HepG2 (cell line): ENCODE data around the gene FSCN2. TPM values are rescaled to one million over a fixed set of nuclear protein-coding genes. Genes with fewer than 3 reads are reported as not detected.

Experiments
- ELF1 ChIP-seq: sonication (generic); formaldehyde crosslinking; IDR thresholded peaks from 2 replicates; pipeline ENCODE4 v1.4.0; 2020; ENCODE audit warnings: missing genetic modification reagents
- FOSL2 ChIP-seq: sonication (generic); formaldehyde crosslinking; IDR thresholded peaks from 2 replicates; pipeline ENCODE4 v1.4.0; 2020; ENCODE audit warnings: missing genetic modification reagents
- FOXA1 ChIP-seq, 2 experiments: fragments of 450-650 bp in 1 of 2; sonication (generic) in 1 of 2; formaldehyde crosslinking in 1 of 2; IDR thresholded peaks; 2 replicates each; pipeline versions ENCODE4 v1.4.0 to v1.6.1; 2016 to 2020; ENCODE audit warnings: missing genetic modification reagents in 1 of 2
- FOXA3 ChIP-seq: IDR thresholded peaks from 2 replicates; pipeline ENCODE4 v1.6.1; 2016; ENCODE audit warnings: missing genetic modification reagents, missing compliant biosample characterization
- GATAD2A ChIP-seq: IDR thresholded peaks from 2 replicates; pipeline ENCODE4 v1.6.1; 2016
- HHEX ChIP-seq: IDR thresholded peaks from 2 replicates; pipeline ENCODE4 v1.6.1; 2016; ENCODE audit warnings: control low read depth
- MEIS1 ChIP-seq: sonication (generic); formaldehyde crosslinking; IDR thresholded peaks from 2 replicates; pipeline ENCODE4 v1.9.0; 2021; ENCODE audit warnings: mild to moderate bottlenecking, missing genetic modification reagents, moderate library complexity, borderline replicate concordance
- NR2F1 ChIP-seq, 2 experiments: fragments of 450-650 bp in 1 of 2; formaldehyde crosslinking in 1 of 2; IDR thresholded peaks; 2 replicates each; pipeline versions ENCODE4 v1.5.0 to v1.6.1; 2016 to 2020; ENCODE audit warnings: mild to moderate bottlenecking in 1 of 2, missing compliant biosample characterization in 1 of 2, missing genetic modification reagents in 1 of 2, moderate library complexity in 1 of 2
- NR2F2 ChIP-seq: IDR thresholded peaks from 2 replicates; pipeline ENCODE4 v1.6.1; 2012; ENCODE audit warnings: low read depth, inconsistent platforms, borderline replicate concordance
- NR2F6 ChIP-seq, 2 experiments: IDR thresholded peaks; 2 replicates each; pipeline ENCODE4 v1.6.1; 2016; ENCODE audit warnings: antibody characterized with exemption in 1 of 2, mild to moderate bottlenecking in 1 of 2
- SOX13 ChIP-seq, 3 experiments: fragments of 450-650 bp in 1 of 3; sonication (generic) in 1 of 3; formaldehyde crosslinking in 1 of 3; IDR thresholded peaks in 2 of 3; conservative IDR thresholded peaks in 1 of 3; 2 replicates each; pipeline versions ENCODE4 v1.5.0 to v1.6.1; 2016 to 2020; ENCODE audit warnings: antibody characterized with exemption in 1 of 3, mild to moderate bottlenecking in 1 of 3, missing compliant biosample characterization in 1 of 3, missing genetic modification reagents in 1 of 3, moderate library complexity in 1 of 3
- SP5 ChIP-seq: IDR thresholded peaks from 2 replicates; pipeline ENCODE4 v1.6.1; 2016; ENCODE audit warnings: low read depth, borderline replicate concordance
- SUZ12 ChIP-seq: fragments of 150-350 bp; IDR thresholded peaks from 2 replicates; pipeline ENCODE4 v1.6.1; 2014; ENCODE audit warnings: low read depth, low read length
- polyA plus RNA-seq, 8 experiments: library from polyadenylated mRNA; depleted of rRNA in 3 of 8; stranded (reverse) in 7 of 8; unstranded in 1 of 8; fragments of >200 nt; fragmentation: Illumina TruSeq in 4 of 8; extraction: Trizol in 4 of 8; gene quantifications; 2 replicates each; pipeline versions ENCODE4 v1.2.1 to v1.2.3, GENCODE V29; 2011 to 2016; ENCODE audit warnings: low read depth in 4 of 8, missing spikeins in 1 of 8, mixed read lengths in 1 of 8; ENCODE audit not compliant: insufficient read depth in 1 of 8
- total RNA-seq, 5 experiments: library from RNA; depleted of rRNA; stranded (reverse); fragments of >200 nt; fragmentation: Illumina TruSeq; extraction: Trizol; gene quantifications; 2 replicates each; pipeline ENCODE4 v1.2.3, GENCODE V29; 2016; ENCODE audit warnings: low read depth in 1 of 5
- TF ChIP-seq, protein P1 (sequence below), 2 experiments: fragments of 450-650 bp in 1 of 2; sonication (generic) in 1 of 2; formaldehyde crosslinking; IDR thresholded peaks; 2 replicates each; pipeline versions ENCODE4 v1.5.0 to v1.8.0; 2020 to 2022; ENCODE audit warnings: mild to moderate bottlenecking in 1 of 2, missing genetic modification reagents in 1 of 2
- TF ChIP-seq, protein P2 (sequence below): sonication (generic); formaldehyde crosslinking; IDR thresholded peaks from 2 replicates; pipeline ENCODE4 v1.5.1; 2020; ENCODE audit warnings: mild to moderate bottlenecking, missing genetic modification reagents, borderline replicate concordance
- TF ChIP-seq, protein P3 (sequence below): IDR thresholded peaks from 2 replicates; pipeline ENCODE4 v1.6.1; 2016; ENCODE audit warnings: low read depth, missing genetic modification reagents, missing compliant biosample characterization

Gene FSCN2
- total and polyA plus RNA-seq, 2 of the 13 experiments (the other 11 are each of a cell fraction or from before 2014, with no cell fraction given): 0.09 TPM; not detected in 1

DNA sequence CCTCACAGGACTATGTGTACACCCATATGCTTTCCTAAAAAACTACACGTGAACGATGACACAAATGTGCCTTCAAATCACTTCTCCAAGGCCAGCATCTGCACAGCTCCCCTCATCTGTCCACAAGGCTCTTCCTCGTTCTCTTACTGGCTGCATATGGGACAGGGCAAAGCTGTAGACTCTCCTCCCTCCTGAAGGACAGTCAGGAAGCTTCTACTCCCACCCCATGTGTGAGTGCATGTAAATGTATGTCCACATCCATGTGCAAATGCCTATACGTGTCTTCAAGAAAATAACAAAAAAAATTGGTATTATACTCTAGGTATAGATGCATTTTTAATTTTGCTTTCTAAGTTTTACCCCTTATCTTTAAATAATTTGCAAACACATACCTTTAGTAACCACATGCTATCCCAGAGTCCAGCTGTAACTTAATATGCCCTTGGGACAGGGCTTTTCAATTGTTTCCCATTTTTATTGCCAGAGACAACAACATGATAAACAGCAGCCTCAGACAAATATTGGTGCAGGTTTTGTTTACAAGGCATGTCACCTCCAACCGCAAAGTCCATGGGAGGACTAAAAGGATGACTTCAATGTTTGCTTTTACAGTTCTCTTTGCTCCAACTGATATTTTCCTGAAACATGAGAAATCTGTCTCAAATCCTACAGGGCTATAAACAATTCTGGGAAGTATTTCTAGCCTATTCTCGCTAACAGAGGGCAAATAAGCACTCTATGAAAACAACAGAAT, 55.6 kb downstream of the FSCN2 start (continued):
- TF ChIP-seq NR2F6 (IDR thresholded peaks at IDR 0.05): peak; percentile 75
- 0 out of 2 replicates have a peak, but pooled peaks have one; percentile 24 for TF ChIP-seq NR2F6 (CRISPR knock-in tag; IDR thresholded peaks at IDR 0.05)
- TF ChIP-seq FOXA3 (CRISPR knock-in tag): peak; percentile 84
- 0 out of 2 replicates have a peak, but pooled peaks have one; percentile 49 for TF ChIP-seq MEIS1 (CRISPR knock-in tag)
- TF ChIP-seq HHEX: peak; percentile 93
- no peak for TF ChIP-seq ELF1 (CRISPR knock-in tag)
- peak; percentile 46; a peak in 1 of 4 replicates for TF ChIP-seq NR2F1 (CRISPR knock-in tag; IDR thresholded peaks at IDR 0.05)
- peak; percentile 37; the same call in 1 of the 2 replicates for TF ChIP-seq SP5 (CRISPR knock-in tag)
- peak; percentile 23; the same call in 1 of the 2 replicates for TF ChIP-seq FOSL2 (CRISPR knock-in tag)
- TF ChIP-seq GATAD2A (CRISPR knock-in tag): 0 out of 2 replicates have a peak, but pooled peaks have one; percentile 65
- TF ChIP-seq, protein P1, sequence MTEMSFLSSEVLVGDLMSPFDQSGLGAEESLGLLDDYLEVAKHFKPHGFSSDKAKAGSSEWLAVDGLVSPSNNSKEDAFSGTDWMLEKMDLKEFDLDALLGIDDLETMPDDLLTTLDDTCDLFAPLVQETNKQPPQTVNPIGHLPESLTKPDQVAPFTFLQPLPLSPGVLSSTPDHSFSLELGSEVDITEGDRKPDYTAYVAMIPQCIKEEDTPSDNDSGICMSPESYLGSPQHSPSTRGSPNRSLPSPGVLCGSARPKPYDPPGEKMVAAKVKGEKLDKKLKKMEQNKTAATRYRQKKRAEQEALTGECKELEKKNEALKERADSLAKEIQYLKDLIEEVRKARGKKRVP (CRISPR knock-in tag; IDR thresholded peaks at IDR 0.05): peak in 1 of 2 experiments; percentile 30; a peak in 1 of 4 replicates
- TF ChIP-seq SOX13 (IDR thresholded peaks at IDR 0.05): no peak
- peak in 1 of 2 experiments; percentile 79; a peak in 2 of 4 replicates for TF ChIP-seq SOX13 (CRISPR knock-in tag; conservative IDR thresholded peaks at IDR 0.05 in 1 of 2, IDR thresholded peaks at IDR 0.05 in 1 of 2)
- TF ChIP-seq, protein P2, sequence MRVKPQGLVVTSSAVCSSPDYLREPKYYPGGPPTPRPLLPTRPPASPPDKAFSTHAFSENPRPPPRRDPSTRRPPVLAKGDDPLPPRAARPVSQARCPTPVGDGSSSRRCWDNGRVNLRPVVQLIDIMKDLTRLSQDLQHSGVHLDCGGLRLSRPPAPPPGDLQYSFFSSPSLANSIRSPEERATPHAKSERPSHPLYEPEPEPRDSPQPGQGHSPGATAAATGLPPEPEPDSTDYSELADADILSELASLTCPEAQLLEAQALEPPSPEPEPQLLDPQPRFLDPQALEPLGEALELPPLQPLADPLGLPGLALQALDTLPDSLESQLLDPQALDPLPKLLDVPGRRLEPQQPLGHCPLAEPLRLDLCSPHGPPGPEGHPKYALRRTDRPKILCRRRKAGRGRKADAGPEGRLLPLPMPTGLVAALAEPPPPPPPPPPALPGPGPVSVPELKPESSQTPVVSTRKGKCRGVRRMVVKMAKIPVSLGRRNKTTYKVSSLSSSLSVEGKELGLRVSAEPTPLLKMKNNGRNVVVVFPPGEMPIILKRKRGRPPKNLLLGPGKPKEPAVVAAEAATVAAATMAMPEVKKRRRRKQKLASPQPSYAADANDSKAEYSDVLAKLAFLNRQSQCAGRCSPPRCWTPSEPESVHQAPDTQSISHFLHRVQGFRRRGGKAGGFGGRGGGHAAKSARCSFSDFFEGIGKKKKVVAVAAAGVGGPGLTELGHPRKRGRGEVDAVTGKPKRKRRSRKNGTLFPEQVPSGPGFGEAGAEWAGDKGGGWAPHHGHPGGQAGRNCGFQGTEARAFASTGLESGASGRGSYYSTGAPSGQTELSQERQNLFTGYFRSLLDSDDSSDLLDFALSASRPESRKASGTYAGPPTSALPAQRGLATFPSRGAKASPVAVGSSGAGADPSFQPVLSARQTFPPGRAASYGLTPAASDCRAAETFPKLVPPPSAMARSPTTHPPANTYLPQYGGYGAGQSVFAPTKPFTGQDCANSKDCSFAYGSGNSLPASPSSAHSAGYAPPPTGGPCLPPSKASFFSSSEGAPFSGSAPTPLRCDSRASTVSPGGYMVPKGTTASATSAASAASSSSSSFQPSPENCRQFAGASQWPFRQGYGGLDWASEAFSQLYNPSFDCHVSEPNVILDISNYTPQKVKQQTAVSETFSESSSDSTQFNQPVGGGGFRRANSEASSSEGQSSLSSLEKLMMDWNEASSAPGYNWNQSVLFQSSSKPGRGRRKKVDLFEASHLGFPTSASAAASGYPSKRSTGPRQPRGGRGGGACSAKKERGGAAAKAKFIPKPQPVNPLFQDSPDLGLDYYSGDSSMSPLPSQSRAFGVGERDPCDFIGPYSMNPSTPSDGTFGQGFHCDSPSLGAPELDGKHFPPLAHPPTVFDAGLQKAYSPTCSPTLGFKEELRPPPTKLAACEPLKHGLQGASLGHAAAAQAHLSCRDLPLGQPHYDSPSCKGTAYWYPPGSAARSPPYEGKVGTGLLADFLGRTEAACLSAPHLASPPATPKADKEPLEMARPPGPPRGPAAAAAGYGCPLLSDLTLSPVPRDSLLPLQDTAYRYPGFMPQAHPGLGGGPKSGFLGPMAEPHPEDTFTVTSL (CRISPR knock-in tag): peak; percentile 32; the same call in 1 of the 2 replicates
- TF ChIP-seq FOXA1 (IDR thresholded peaks at IDR 0.05): peak; percentile 44; the same call in 1 of the 2 replicates
- TF ChIP-seq FOXA1 (CRISPR knock-in tag; IDR thresholded peaks at IDR 0.05): no peak
- TF ChIP-seq SUZ12: no peak
- TF ChIP-seq, protein P3, sequence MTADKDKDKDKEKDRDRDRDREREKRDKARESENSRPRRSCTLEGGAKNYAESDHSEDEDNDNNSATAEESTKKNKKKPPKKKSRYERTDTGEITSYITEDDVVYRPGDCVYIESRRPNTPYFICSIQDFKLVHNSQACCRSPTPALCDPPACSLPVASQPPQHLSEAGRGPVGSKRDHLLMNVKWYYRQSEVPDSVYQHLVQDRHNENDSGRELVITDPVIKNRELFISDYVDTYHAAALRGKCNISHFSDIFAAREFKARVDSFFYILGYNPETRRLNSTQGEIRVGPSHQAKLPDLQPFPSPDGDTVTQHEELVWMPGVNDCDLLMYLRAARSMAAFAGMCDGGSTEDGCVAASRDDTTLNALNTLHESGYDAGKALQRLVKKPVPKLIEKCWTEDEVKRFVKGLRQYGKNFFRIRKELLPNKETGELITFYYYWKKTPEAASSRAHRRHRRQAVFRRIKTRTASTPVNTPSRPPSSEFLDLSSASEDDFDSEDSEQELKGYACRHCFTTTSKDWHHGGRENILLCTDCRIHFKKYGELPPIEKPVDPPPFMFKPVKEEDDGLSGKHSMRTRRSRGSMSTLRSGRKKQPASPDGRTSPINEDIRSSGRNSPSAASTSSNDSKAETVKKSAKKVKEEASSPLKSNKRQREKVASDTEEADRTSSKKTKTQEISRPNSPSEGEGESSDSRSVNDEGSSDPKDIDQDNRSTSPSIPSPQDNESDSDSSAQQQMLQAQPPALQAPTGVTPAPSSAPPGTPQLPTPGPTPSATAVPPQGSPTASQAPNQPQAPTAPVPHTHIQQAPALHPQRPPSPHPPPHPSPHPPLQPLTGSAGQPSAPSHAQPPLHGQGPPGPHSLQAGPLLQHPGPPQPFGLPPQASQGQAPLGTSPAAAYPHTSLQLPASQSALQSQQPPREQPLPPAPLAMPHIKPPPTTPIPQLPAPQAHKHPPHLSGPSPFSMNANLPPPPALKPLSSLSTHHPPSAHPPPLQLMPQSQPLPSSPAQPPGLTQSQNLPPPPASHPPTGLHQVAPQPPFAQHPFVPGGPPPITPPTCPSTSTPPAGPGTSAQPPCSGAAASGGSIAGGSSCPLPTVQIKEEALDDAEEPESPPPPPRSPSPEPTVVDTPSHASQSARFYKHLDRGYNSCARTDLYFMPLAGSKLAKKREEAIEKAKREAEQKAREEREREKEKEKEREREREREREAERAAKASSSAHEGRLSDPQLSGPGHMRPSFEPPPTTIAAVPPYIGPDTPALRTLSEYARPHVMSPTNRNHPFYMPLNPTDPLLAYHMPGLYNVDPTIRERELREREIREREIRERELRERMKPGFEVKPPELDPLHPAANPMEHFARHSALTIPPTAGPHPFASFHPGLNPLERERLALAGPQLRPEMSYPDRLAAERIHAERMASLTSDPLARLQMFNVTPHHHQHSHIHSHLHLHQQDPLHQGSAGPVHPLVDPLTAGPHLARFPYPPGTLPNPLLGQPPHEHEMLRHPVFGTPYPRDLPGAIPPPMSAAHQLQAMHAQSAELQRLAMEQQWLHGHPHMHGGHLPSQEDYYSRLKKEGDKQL: 0 out of 2 replicates have a peak, but pooled peaks have one; percentile 33
- peak; percentile 82; the same call in 1 of the 2 replicates for TF ChIP-seq NR2F2
